ENCODE results near the gene MACROD2.

DNA sequence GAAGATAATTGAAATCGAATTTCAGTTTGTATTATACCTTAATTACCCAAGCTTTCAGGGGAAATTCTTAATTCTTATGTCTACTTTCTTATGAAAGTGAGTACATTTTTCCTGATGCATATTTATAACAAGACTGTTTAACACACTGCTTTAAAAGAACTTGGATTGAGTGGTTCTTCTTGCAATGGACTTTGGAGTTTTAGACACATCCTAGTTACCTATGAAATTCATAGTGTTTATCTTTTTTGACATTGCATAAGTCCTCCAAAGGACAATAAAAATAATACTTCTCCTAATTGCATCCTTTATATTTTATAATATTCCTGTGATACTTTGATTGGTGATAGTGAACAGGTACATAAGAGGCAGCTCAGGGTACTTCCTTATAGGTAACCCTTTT lies 737.7 kb downstream of the MACROD2 start:
- no peak for TF ChIP-seq POLR2A (IDR thresholded peaks at IDR 0.05)
- TF ChIP-seq, protein P1, sequence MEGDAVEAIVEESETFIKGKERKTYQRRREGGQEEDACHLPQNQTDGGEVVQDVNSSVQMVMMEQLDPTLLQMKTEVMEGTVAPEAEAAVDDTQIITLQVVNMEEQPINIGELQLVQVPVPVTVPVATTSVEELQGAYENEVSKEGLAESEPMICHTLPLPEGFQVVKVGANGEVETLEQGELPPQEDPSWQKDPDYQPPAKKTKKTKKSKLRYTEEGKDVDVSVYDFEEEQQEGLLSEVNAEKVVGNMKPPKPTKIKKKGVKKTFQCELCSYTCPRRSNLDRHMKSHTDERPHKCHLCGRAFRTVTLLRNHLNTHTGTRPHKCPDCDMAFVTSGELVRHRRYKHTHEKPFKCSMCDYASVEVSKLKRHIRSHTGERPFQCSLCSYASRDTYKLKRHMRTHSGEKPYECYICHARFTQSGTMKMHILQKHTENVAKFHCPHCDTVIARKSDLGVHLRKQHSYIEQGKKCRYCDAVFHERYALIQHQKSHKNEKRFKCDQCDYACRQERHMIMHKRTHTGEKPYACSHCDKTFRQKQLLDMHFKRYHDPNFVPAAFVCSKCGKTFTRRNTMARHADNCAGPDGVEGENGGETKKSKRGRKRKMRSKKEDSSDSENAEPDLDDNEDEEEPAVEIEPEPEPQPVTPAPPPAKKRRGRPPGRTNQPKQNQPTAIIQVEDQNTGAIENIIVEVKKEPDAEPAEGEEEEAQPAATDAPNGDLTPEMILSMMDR (IDR thresholded peaks at IDR 0.05), result no peak

Data from uterus (tissue), 2 donors.